Nephron progenitor cell (in vitro differentiated cells): ENCODE results near the gene VGLL3.
"Not testable (repeated sequence)": the region's sequence is repeated elsewhere in the genome, so short reads cannot be mapped to it uniquely, and the experiment has no call there.

Experiments
- DNase-seq: peaks from one replicate; pipeline ENCODE4 v3.0.0; 2021
- H3K27ac Mint-ChIP-seq: 2 replicates; pipeline ENCODE4 v1.8.0; 2021; ENCODE audit warnings: mild to moderate bottlenecking, moderate library complexity, mixed read lengths
- H3K27me3 Mint-ChIP-seq: 2 replicates; pipeline ENCODE4 v1.8.0; 2021; ENCODE audit warnings: mild to moderate bottlenecking, low read depth, mixed read lengths; ENCODE audit not compliant: poor library complexity
- H3K36me3 Mint-ChIP-seq: 2 replicates; pipeline ENCODE4 v1.8.0; 2021; ENCODE audit warnings: low read depth, mixed read lengths
- H3K4me1 Mint-ChIP-seq: 2 replicates; pipeline ENCODE4 v1.8.0; 2021; ENCODE audit warnings: mixed read lengths
- H3K4me3 Mint-ChIP-seq: 2 replicates; pipeline ENCODE4 v1.8.0; 2021; ENCODE audit warnings: mild to moderate bottlenecking, moderate library complexity, mixed read lengths
- H3K9me3 Mint-ChIP-seq: 2 replicates; pipeline ENCODE4 v1.8.0; 2021; ENCODE audit warnings: mild to moderate bottlenecking, moderate library complexity, mixed read lengths
- TF ChIP-seq, protein P1 (sequence below): fragments of 200-600 bp; sonication (generic); IDR thresholded peaks from 2 replicates; pipeline ENCODE4 v1.5.0; 2021; ENCODE audit warnings: antibody characterized with exemption

VGLL3 gene

DNA sequence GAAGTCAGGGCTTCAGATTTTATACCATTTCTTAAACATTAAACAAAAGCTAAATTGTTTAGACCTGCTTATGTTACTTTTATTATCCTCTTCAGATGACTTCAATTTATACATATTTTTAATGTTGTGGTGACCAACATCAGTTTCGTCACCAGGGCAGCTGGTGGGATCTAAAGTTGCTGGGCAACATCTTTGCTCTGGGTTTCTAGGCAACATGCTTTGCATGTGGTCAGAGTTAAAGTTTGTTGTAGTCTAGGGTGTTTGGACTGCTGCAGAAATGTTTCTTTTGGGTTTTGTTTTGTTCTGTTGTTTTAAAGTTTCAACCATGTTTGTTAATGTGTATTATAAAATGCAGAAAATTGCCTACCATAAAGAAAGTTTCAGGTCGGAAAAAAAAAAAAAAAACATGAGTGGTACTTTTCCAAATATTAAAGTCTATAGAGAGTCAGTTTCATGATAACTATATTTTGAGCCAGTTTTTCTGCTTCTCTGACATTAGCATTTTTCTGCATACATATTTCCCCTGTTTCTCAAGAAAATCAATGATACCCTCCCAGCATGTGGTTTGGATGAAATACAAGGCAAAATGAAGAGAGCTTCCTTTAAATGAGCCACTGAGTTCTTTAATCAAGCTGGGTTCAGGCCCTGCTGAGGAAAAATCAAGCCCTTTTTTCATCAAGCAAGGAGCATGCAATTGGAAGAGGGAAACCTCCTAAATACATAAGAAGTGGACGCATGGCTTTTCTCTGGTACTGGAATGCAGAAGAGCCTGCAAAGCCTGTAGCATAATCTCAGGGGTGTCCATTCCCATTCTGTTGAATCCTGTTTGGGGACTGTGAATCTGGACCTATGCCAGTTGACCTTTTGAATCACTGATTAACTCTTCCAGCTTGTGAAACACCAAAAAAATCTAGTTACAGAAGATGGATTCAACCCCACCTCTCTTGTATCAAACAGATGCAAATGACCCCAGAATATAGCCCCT is 35.0 kb upstream of the VGLL3 start:
- H3K27ac Mint-ChIP-seq, result no peak overlapping the region

DNA sequence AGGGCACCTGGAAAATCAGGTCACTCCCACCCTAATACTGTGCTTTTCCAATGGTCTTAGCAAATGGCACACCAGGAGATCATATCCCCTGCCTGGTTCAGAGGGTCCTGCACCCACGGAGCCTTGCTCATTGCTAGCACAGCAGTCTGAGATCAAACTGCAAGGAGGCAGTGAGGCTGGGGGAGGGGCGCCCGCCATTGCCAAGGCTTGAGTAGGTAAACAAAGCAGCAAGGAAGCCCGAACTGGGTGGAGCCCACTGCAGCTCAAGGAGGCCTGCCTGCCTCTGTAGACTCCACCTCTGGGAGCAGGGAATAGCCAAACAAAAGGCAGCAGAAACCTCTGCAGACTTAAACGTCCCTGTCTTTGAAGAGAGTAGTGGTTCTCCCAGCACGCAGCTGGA is 26.4 kb upstream of the VGLL3 start:
- H3K4me1 Mint-ChIP-seq, H3K27ac Mint-ChIP-seq, H3K36me3 Mint-ChIP-seq, H3K27me3 Mint-ChIP-seq, DNase-seq, H3K4me3 Mint-ChIP-seq: not testable (repeated sequence)
- H3K9me3 Mint-ChIP-seq, result peaks cover 23% of the 10 kb centered on the region

More for the DNA sequence above, 35.0 kb upstream of the VGLL3 start:
- Mint-ChIP-seq H3K36me3 (no peaks in the 10 kb centered on the region), H3K27me3 (no peaks in the 10 kb centered on the region), H3K4me3 (no peak overlapping the region), H3K4me1 (no peaks in the 10 kb centered on the region), H3K9me3 (no peaks in the 10 kb centered on the region)
- TF ChIP-seq, protein P1, sequence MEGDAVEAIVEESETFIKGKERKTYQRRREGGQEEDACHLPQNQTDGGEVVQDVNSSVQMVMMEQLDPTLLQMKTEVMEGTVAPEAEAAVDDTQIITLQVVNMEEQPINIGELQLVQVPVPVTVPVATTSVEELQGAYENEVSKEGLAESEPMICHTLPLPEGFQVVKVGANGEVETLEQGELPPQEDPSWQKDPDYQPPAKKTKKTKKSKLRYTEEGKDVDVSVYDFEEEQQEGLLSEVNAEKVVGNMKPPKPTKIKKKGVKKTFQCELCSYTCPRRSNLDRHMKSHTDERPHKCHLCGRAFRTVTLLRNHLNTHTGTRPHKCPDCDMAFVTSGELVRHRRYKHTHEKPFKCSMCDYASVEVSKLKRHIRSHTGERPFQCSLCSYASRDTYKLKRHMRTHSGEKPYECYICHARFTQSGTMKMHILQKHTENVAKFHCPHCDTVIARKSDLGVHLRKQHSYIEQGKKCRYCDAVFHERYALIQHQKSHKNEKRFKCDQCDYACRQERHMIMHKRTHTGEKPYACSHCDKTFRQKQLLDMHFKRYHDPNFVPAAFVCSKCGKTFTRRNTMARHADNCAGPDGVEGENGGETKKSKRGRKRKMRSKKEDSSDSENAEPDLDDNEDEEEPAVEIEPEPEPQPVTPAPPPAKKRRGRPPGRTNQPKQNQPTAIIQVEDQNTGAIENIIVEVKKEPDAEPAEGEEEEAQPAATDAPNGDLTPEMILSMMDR, result no peak
- DNase-seq, result no peak

DNA sequence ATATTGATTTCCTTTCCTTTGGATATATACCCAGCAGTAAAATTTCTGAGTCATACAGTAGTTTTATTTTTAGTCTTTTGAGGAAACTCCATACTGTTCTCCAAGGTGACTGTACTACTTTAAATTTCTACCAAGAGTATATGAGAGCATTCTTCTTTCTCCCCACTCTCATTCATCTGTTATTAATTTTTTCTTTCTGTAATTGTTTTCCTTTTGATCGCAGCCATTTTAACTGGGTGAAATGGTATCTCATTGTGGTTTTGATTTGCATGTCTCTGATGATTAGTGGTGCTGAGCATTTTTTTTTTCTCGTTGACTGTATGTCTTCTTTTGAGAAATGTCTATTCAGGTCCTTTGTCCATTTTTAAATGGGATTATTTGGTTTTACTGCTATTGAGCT is 18.3 kb upstream of the VGLL3 start:
- DNase-seq, result no peak
- Mint-ChIP-seq H3K4me1 (peaks cover 6% of the 10 kb centered on the region), H3K4me3 (no peak overlapping the region), H3K36me3 (no peaks in the 10 kb centered on the region), H3K27ac (no peak overlapping the region), H3K27me3 (no peaks in the 10 kb centered on the region), H3K9me3 (peaks cover 3% of the 10 kb centered on the region)
- TF ChIP-seq, protein P1, result no peak

DNA sequence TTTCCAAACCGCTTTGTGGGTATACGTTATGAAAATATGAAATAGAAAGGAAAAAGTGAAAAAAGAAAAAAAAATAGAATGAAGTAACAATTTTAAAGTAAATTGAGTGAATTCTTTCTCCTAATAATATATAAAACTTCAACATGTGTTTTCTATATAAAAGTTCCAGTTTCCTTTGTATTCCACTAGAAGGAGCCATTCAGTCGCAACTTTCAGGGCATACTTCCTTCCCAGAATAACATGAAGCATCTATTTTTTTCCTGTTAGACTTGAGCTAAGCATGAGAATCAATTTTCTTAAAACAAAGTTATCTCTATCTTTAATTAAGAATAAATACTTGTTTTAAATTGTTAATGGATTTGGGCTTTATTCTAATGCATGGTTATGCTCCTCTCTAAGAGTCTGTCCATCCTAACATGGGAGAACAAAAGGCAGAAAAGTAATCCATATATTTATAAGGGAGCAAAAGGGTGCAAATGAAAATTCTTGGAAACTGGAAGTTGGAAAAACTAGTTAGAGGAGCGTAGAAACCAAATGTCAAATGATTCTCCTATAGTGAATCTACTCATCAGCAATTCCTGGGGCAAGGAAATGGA is 16.0 kb upstream of the VGLL3 start:
- no peak overlapping the region for H3K4me3 Mint-ChIP-seq
- no peaks in the 10 kb centered on the region for H3K4me1 Mint-ChIP-seq
- H3K36me3 Mint-ChIP-seq, result no peaks in the 10 kb centered on the region
- DNase-seq, result no peak
- peaks cover 3% of the 10 kb centered on the region for H3K9me3 Mint-ChIP-seq
- no peaks in the 10 kb centered on the region for H3K27me3 Mint-ChIP-seq
- TF ChIP-seq, protein P1, result peak; percentile 32
- H3K27ac Mint-ChIP-seq, result no peak overlapping the region

DNA sequence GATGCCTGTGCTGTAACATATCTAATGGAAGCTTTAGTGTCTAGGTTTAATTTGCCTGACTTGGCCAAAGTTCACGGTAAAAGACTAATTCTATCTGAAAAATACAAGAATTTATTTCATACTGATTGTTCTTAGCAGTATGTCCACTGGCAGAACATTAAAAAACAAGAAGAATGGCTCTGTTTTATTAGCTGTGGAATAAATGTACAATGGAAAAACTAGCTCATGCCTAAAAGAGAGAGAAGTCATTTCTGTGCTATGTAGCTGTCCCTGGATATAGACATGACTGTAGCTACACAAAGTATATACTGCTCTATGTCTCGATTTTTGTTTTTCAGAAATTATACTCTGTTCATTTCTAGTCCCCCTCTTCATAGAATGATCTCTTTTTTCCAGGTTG is 13.9 kb upstream of the VGLL3 start:
- no peak for DNase-seq
- no peak overlapping the region for H3K4me3 Mint-ChIP-seq
- H3K27ac Mint-ChIP-seq, result no peak overlapping the region
- H3K27me3 Mint-ChIP-seq, result no peaks in the 10 kb centered on the region
- TF ChIP-seq, protein P1, result no peak
- no peaks in the 10 kb centered on the region for H3K4me1 Mint-ChIP-seq
- H3K9me3 Mint-ChIP-seq, result peaks cover 3% of the 10 kb centered on the region
- no peaks in the 10 kb centered on the region for H3K36me3 Mint-ChIP-seq

DNA sequence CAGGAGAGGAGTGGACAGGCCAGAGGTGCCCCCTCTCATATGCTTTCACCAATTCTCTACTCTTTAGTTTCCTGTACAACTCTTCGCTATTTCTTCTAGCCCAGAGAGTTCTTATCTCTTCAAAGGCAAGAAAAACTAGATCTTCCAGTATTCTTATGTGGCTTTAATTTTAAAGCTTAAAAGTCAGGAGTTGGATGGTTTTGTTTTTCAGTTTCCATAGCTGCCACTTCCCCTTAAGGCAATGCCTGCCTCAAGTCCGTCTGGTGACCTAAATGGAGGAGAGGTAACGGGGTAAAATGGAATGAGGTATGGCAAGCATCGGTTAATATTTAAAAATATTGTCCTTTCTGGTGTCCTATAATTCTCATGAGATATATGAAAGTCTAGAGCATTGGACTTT is 11.4 kb upstream of the VGLL3 start:
- no peaks in the 10 kb centered on the region for H3K9me3 Mint-ChIP-seq
- DNase-seq, result no peak
- no peaks in the 10 kb centered on the region for H3K36me3 Mint-ChIP-seq
- H3K27me3 Mint-ChIP-seq, result no peaks in the 10 kb centered on the region
- no peaks in the 10 kb centered on the region for H3K4me1 Mint-ChIP-seq
- H3K27ac Mint-ChIP-seq, result no peak overlapping the region
- no peak overlapping the region for H3K4me3 Mint-ChIP-seq
- TF ChIP-seq, protein P1, result no peak
